Stimulated activated CD4-positive, alpha-beta T cell treated with anti-CD3 and anti-CD28 coated beads, Interleukin-12 subunit alpha, Interleukin-12 subunit beta, amount 100 ng/mL, for 48 hours (primary cell): ENCODE results near the gene AP3S1.

Source experiments
- DNase-seq, 3 donors: peaks; one replicate each; pipeline ENCODE4 v3.0.0-alpha.2; 2020; ENCODE audit warnings: low read depth in 2 of 3, low spot score in 1 of 3

The AP3S1 gene

GRCh38 chr5:115936031-115936430, 94.3 kb downstream of the AP3S1 start:
- no peak for DNase-seq

GRCh38 chr5:115939059-115939458, 97.3 kb downstream of the AP3S1 start:
- no peak for DNase-seq

- DNase-seq: no peak
Observed at GRCh38 chr5:115940080-115940810, 98.5 kb downstream of the AP3S1 start.

GRCh38 chr5:115941051-115941675, 99.4 kb downstream of the AP3S1 start:
- no peak for DNase-seq

GRCh38 chr5:115944501-115944900, 102.8 kb downstream of the AP3S1 start:
- DNase-seq: no peak

- no peak for DNase-seq
Observed at GRCh38 chr5:115946655-115947054, 104.9 kb downstream of the AP3S1 start.

- DNase-seq: no peak
Observed at GRCh38 chr5:115947260-115947659, 105.5 kb downstream of the AP3S1 start.

GRCh38 chr5:115948091-115948534, 106.4 kb downstream of the AP3S1 start:
- DNase-seq: no peak

- no peak for DNase-seq
Observed at GRCh38 chr5:115949096-115949495, 107.4 kb downstream of the AP3S1 start.

GRCh38 chr5:115952588-115952987, 110.9 kb downstream of the AP3S1 start:
- DNase-seq: no peak

GRCh38 chr5:115954144-115954543, 112.4 kb downstream of the AP3S1 start:
- DNase-seq: no peak

- DNase-seq: no peak
Observed at GRCh38 chr5:115956957-115957356, 115.2 kb downstream of the AP3S1 start.

- no peak for DNase-seq
Observed at GRCh38 chr5:115961381-115962238, 119.9 kb downstream of the AP3S1 start.

- no peak for DNase-seq
Observed at GRCh38 chr5:115962239-115962564, 120.5 kb downstream of the AP3S1 start, which contains the start of gene LVRN. LVRN (plus strand) TSS chr5:115962475; CDS start chr5:115962618, 143 bp downstream.

- DNase-seq: no peak
Observed at GRCh38 chr5:115962565-115963402, 121.0 kb downstream of the AP3S1 start.

- no peak for DNase-seq
Observed at GRCh38 chr5:115963566-115963965, 121.8 kb downstream of the AP3S1 start.
